DMS114 treated with DMSO at 0.1 percent for 48 hours (cell line): ENCODE measurements around the gene PRXL2B.
"Not testable (repeated sequence)": the region's sequence is repeated elsewhere in the genome, so short reads cannot be mapped to it uniquely, and the experiment has no call there.

Source experiments
- DNase-seq: peaks from one replicate; lab custom pipeline; 2025; ENCODE audit not compliant: unreplicated experiment; lab: John Stamatoyannopoulos, UW

Gene PRXL2B

GRCh38 chr1:2564006-2564814, 22.4 kb upstream of the PRXL2B start:
- DNase-seq = no peak

GRCh38 chr1:2564815-2565374, 21.7 kb upstream of the PRXL2B start:
- no peak for DNase-seq

GRCh38 chr1:2566101-2567045, 20.2 kb upstream of the PRXL2B start:
- DNase-seq = no peak

GRCh38 chr1:2567083-2567679, 19.4 kb upstream of the PRXL2B start:
- DNase-seq = no peak

GRCh38 chr1:2568187-2568816, 18.3 kb upstream of the PRXL2B start:
- not testable (repeated sequence) for DNase-seq

- no peak for DNase-seq
Measured at GRCh38 chr1:2569060-2569459, 17.5 kb upstream of the PRXL2B start.

GRCh38 chr1:2569703-2570102, 16.9 kb upstream of the PRXL2B start:
- DNase-seq = not testable (repeated sequence)

GRCh38 chr1:2570332-2570731, 16.2 kb upstream of the PRXL2B start:
- DNase-seq = no peak

GRCh38 chr1:2571348-2571747, 15.2 kb upstream of the PRXL2B start:
- no peak for DNase-seq

GRCh38 chr1:2573250-2573920, 13.2 kb upstream of the PRXL2B start:
- DNase-seq = no peak

- DNase-seq = no peak
Measured at GRCh38 chr1:2574350-2574749, 12.2 kb upstream of the PRXL2B start.

GRCh38 chr1:2575801-2576663, 10.5 kb upstream of the PRXL2B start:
- no peak for DNase-seq

GRCh38 chr1:2577565-2578075, 9.0 kb upstream of the PRXL2B start:
- not testable (repeated sequence) for DNase-seq

GRCh38 chr1:2578758-2579118, 7.8 kb upstream of the PRXL2B start:
- no peak for DNase-seq

- DNase-seq = no peak
Measured at GRCh38 chr1:2580691-2581090, 5.9 kb upstream of the PRXL2B start.

- no peak for DNase-seq
Measured at GRCh38 chr1:2582391-2582790, 4.2 kb upstream of the PRXL2B start.

- no peak for DNase-seq
Measured at GRCh38 chr1:2583331-2583791, 3.2 kb upstream of the PRXL2B start.

GRCh38 chr1:2583871-2584351, 2.7 kb upstream of the PRXL2B start:
- DNase-seq = no peak
